ENCODE measurements around the gene CSPG4. TPM values are rescaled to one million over a fixed set of nuclear protein-coding genes. Genes with fewer than 3 reads are reported as not detected.
"Not testable (repeated sequence)": the region's sequence is repeated elsewhere in the genome, so short reads cannot be mapped to it uniquely, and the experiment has no call there.

Gene CSPG4
- total RNA-seq, 1 experiment from 2014 or later, result 21.2 TPM

DNA sequence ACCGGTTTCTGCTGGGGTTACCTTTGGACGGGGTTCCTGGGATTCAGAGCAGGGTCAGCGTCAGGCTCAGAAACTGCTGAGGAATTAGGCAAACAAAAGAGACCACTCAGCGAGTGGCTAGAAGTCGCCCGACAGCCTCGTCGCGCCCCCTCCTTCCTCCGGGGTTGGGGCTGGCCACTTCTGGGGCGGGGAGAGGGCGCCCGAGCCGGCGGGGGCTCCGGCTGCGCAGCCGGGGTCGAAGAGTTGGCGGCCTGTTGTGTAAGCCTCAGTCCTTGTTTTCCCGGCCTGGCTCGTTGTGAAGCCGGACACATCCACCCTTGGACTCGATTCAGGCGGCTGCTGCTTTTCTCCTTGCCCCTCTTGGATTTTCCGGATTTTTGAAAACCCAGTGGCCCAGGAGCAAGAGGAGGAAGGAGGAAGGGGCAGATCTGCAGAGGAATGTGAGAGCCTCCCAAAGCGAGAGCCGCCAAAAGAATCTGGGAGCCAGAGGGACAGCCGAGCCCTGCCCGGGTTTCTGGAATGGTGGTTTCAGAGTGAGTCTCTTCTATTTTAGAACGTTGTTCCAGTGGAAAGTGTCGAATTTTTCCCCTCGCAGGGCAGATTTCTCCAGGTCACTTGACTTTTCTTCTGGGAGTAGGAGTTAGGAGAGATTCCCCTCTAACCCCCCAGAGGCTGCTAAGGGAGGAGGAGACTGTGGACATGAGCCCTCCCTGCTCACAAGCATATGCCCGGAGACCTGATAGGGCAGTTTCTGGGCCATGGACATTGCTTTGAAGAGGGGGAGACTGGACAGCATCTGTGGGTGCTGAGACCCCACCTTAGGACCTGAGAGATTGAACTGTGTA lies 64.3 kb downstream of the CSPG4 start:
- peak; percentile 45 for DNase-seq (ENCODE audit: low read depth)

- DNase-seq (ENCODE audit: low read depth), result peak; percentile 88
These were observed 65.1 kb downstream of the CSPG4 start, which contains the start of gene SNX33 for GRCh38 chr15:75647370-75648155. Gene SNX33 (plus strand): TSS chr15:75647912. CDS start chr15:75649103, 1,191 bp downstream.

GRCh38 chr15:75646944-75647364 lies 65.7 kb downstream of the CSPG4 start:
- no peak for DNase-seq (ENCODE audit: low read depth)

DNA sequence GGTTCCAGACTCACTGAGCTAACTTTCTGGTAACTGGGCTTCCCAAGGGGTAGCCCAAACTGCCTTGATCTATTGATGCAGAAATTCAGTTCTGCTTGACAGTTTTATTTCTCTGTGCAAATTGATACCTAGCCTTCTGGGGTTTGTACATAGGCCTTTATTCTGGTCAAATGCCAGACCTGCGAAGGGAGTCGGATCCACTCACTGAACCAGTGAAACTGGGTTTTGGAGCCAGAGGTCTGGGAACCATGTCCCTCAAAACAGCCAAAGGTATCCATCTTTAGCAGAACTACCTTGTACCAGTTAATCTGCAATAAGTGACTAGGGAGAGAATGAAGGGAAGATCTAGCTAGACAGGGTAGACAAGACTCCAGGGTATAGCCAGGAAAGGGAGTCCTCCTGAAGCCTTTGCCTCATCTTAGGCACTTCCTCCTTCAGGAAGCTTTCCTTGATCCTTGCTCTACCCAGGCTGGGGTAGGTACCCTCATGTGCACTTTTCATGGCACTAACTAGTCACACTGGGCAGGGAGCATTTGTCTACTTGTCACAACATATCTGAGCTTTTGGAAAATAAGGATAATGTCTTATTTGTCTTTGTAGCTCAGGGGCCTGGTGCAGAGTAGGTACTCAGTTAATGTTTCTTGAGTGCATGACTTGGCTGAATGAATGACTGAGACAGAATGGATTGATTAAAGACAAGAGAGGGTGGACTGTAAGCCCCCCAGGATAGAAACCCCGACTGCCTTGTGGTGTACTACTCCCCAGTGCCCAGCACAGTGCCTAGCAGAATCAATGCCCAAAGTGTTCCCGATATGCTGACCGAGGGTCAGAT lies 66.3 kb downstream of the CSPG4 start:
- DNase-seq (ENCODE audit: low read depth), result no peak

DNA sequence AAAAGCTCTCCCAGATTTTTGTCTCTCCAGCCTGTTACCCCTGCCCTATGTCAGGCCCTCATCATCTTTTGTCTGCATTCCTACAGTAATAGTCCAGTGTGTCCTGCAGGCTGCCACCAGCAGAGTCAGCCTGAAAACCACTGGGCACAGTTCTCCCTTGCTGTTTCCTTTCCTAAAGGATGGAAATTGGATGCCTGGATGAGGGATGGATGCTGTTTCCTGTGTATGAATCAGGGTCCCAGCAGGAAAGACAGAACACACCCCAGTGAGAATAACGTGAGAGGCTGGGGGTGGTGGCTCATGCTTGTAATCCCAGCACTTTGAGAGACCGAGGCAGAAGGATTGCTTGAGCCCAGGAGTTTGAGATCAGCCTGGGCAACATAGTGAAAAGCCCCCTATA lies 68.3 kb downstream of the CSPG4 start:
- DNase-seq (ENCODE audit: low read depth), result peak; percentile 43

GRCh38 chr15:75641603-75642002 lies 71.0 kb downstream of the CSPG4 start:
- no peak for DNase-seq (ENCODE audit: low read depth)

DNA sequence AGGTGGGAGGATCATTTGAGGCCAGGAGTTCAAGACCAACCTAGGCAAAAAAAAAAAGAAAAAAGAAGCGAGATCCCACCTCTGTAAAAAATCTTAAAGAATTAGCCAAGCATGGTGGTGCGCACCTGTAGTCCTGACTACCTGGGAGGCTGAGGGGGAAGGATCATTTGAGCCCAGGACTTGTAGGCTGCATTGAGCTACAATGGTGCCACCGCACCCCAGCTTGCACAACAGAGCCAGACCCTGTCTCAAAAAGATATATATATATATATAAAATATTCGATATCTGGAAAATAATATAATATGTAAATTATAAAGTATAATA lies 71.5 kb downstream of the CSPG4 start:
- DNase-seq (ENCODE audit: low read depth), result no peak

DNA sequence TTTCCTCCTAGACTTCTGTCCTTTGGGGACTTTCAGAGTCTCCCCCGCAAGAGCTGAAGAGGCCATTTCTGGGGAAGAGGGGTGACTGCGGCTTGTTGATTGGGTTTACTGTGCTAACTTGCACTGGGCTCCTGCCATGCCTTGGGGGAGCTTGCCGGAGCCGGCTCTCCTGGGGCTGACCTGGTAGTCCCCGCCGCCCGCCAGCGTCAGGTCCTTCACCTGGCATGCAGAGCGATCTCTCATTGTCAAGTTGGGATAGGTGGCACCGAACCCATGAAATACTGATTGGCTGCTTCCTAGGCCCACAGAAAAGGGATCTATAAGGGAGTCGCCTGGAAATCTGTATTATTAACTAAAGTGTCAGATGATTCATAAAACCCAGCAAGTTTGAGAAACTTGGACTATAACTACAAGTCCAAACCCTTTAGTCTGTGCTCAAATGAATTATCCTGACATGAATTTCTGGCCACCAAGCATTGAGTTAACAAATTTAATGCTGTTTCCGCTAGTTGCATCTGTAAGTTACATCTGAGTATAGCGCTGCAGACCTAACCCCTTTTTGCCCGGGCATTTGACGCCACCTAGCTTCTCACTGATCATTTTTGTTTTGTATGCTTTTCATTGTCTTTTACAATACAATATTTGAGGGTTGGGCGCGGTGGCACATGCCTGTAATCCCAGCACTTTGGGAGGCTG lies 72.0 kb downstream of the CSPG4 start:
- DNase-seq (ENCODE audit: low read depth), result peak; percentile 42

- peak; percentile 98 for DNase-seq (ENCODE audit: low read depth)
These were observed 72.8 kb downstream of the CSPG4 start, which contains the start of gene IMP3 for GRCh38 chr15:75639709-75640482. Gene IMP3 (minus strand): TSS chr15:75640224. CDS start chr15:75640168, 56 bp downstream.

- DNase-seq (ENCODE audit: low read depth), result no peak
These were observed 73.4 kb downstream of the CSPG4 start for GRCh38 chr15:75639191-75639708.

DNA sequence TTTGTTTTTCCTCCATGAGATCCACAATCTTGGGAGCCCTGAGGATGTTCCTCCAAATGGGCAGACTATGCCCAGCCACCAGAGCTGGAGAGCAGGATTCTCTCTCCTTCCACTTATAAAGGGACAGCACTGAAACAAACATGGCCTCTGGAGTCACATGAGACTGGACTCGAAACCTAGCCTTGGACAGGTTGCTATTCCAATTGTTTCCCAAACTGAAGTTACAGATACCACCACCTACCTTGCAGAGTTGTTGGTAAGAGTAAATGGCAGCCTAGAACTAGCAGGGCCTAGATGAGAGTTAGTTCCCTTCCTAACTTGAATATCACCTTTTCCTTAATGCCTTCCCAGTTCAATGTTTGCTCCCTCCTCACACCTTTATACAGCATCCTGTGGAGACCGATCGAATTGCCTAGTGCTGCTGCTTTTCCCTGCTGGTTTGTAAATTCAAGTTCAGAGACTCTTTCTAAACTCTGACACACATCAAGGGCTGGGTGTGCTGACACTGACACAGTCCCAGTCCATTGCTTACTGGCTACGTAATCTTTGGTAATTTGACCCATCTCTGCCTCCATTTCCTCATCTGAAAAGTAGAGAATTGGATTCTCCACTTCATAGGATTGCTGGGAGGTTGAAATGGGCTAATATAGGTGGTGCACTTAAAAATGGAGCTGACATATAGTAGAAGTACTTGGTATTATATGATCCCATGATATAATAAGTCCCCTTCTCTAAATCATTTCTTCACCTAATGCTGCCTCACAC lies 75.2 kb downstream of the CSPG4 start:
- no peak for DNase-seq (ENCODE audit: low read depth)

DNA sequence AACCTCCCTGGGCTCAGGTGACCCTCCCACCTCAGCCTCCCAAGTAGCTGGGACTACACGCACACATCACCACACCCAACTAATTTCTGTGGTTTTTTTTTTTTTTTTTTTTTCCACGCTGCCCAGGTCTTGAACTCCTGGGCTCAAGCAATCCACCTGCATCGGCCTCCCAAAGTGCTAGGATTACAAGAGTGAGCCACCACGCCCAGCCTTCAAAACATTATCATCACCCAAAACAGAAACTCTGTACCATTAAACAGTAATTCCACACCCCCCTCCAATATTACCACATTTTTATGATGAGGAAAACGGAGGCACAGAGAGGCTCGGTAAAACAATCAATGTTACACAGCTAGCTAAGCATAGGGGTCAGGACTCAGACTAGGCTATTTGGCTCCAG lies 76.6 kb downstream of the CSPG4 start:
- DNase-seq (ENCODE audit: low read depth), result no peak

GRCh38 chr15:75633922-75634321 lies 78.7 kb downstream of the CSPG4 start:
- not testable (repeated sequence) for DNase-seq (ENCODE audit: low read depth)

- DNase-seq (ENCODE audit: low read depth), result no peak
These were observed 80.7 kb downstream of the CSPG4 start for GRCh38 chr15:75631935-75632334.

GRCh38 chr15:75625542-75626347 lies 86.9 kb downstream of the CSPG4 start, which contains the start of gene SNUPN:
Gene SNUPN (minus strand): TSS chr15:75625725. CDS start chr15:75621051, 4,674 bp downstream.
- peak; percentile 96 for DNase-seq (ENCODE audit: low read depth)

Measured in Daoy (cell line).